22Rv1 (cell line): ENCODE results near the gene THSD8.

Experiments
- CTCF ChIP-seq: fragments of 450-650 bp; IDR thresholded peaks from 2 replicates; pipeline ENCODE4 v1.5.1; 2017; ENCODE audit warnings: mild to moderate bottlenecking
- ZFX ChIP-seq: fragments of 450-650 bp; IDR thresholded peaks from 2 replicates; pipeline ENCODE4 v1.6.1; 2017; ENCODE audit warnings: antibody characterized with exemption, borderline replicate concordance

- TF ChIP-seq CTCF: no peak
- TF ChIP-seq ZFX: no peak
These were observed 11.1 kb upstream of the THSD8 start for GRCh38 chr19:12790628-12791344.
